Large intestine (tissue), 3 donors: Measurements from ENCODE around the gene PPP1R37. TPM values are rescaled to one million over a fixed set of nuclear protein-coding genes. Genes with fewer than 3 reads are reported as not detected.

Source experiments
- DNase-seq, 2 donors: peaks; one replicate each; pipeline versions ENCODE4 v3.0.0 to v3.0.0-alpha.2; 2013
- H3K27ac ChIP-seq: one replicate; pipeline ENCODE4 v1.5.1; 2013; ENCODE audit warnings: low read length
- H3K27me3 ChIP-seq: 2 replicates; pipeline ENCODE4 v1.6.1; 2013; ENCODE audit warnings: low read length; ENCODE audit not compliant: control insufficient read depth, insufficient read depth
- H3K36me3 ChIP-seq: 2 replicates; pipeline ENCODE4 v1.6.1; 2013; ENCODE audit warnings: low read length; ENCODE audit not compliant: control insufficient read depth, insufficient read depth
- H3K4me1 ChIP-seq: one replicate; pipeline ENCODE4 v1.6.1; 2013; ENCODE audit warnings: low read length; ENCODE audit not compliant: control insufficient read depth, insufficient read depth
- H3K4me3 ChIP-seq: one replicate; pipeline ENCODE4 v1.5.1; 2013; ENCODE audit warnings: low read length
- H3K9me3 ChIP-seq: one replicate; pipeline ENCODE4 v1.6.1; 2013; ENCODE audit warnings: mild to moderate bottlenecking, low read depth, low read length, moderate library complexity; ENCODE audit not compliant: control insufficient read depth
- WGBS: methylation state at CpG from one replicate; pipeline ENCODE4 v1.1.5; 2013; ENCODE audit warnings: low lambda C conversion rate; ENCODE audit not compliant: insufficient coverage; 5-methylcytosine and 5-hydroxymethylcytosine counted together
- polyA plus RNA-seq: library from polyadenylated mRNA; unstranded; fragments of 120-200 nt; gene quantifications from one replicate; pipeline ENCODE4 v1.2.1, GENCODE V29; 2013

Gene PPP1R37
- polyA plus RNA-seq, 1 donor = 40.3 TPM

- H3K27ac ChIP-seq = no peak overlapping the region
Observed at GRCh38 chr19:45070861-45071544, 22.0 kb upstream of the PPP1R37 start.

GRCh38 chr19:45071545-45071938, 21.4 kb upstream of the PPP1R37 start:
- no peak for DNase-seq
- Histone ChIP-seq H3K36me3 (peaks cover 53% of the 10 kb centered on the region), H3K9me3 (no peaks in the 10 kb centered on the region), H3K4me1 (peaks cover 12% of the 10 kb centered on the region), H3K27ac (no peak overlapping the region), H3K4me3 (no peak overlapping the region), H3K27me3 (no peaks in the 10 kb centered on the region)
- no CpG with 5 or more reads among the region's 25 CpGs for WGBS

More at GRCh38 chr19:45070861-45071544, 22.0 kb upstream of the PPP1R37 start:
- Histone ChIP-seq H3K4me1 (peaks cover 10% of the 10 kb centered on the region), H3K9me3 (no peaks in the 10 kb centered on the region), H3K4me3 (no peak overlapping the region), H3K36me3 (peaks cover 54% of the 10 kb centered on the region), H3K27me3 (no peaks in the 10 kb centered on the region)
- WGBS = no CpG with 5 or more reads among the region's 19 CpGs
- no peak for DNase-seq

- WGBS = no CpG with 5 or more reads among the region's 34 CpGs
Observed at GRCh38 chr19:45071969-45072790, 20.8 kb upstream of the PPP1R37 start.

GRCh38 chr19:45074744-45075300, 18.2 kb upstream of the PPP1R37 start:
- peaks cover 28% of the 10 kb centered on the region for H3K4me1 ChIP-seq
- peak overlapping the region; percentile 24 for H3K27ac ChIP-seq
- H3K27me3 ChIP-seq = no peaks in the 10 kb centered on the region
- peak overlapping the region; percentile 44 for H3K4me3 ChIP-seq
- H3K36me3 ChIP-seq = peaks cover 24% of the 10 kb centered on the region
- no CpG with 5 or more reads among the region's 11 CpGs for WGBS
- H3K9me3 ChIP-seq = no peaks in the 10 kb centered on the region
- DNase-seq = no peak

More at GRCh38 chr19:45071969-45072790, 20.8 kb upstream of the PPP1R37 start:
- Histone ChIP-seq H3K9me3 (no peaks in the 10 kb centered on the region), H3K4me1 (peaks cover 18% of the 10 kb centered on the region), H3K36me3 (peaks cover 46% of the 10 kb centered on the region), H3K27me3 (no peaks in the 10 kb centered on the region), H3K27ac (no peak overlapping the region), H3K4me3 (no peak overlapping the region)
- DNase-seq = no peak

GRCh38 chr19:45075301-45076028, 17.5 kb upstream of the PPP1R37 start:
- peaks cover 35% of the 10 kb centered on the region for H3K4me1 ChIP-seq
- H3K27me3 ChIP-seq = no peaks in the 10 kb centered on the region
- peaks cover 17% of the 10 kb centered on the region for H3K36me3 ChIP-seq
- H3K9me3 ChIP-seq = no peaks in the 10 kb centered on the region
- 0% methylated on average over 4 of the region's 26 CpGs for WGBS
- peak overlapping the region; percentile 50 for H3K27ac ChIP-seq
- DNase-seq = peak; percentile 82 to 89
- H3K4me3 ChIP-seq = peak overlapping the region; percentile 44

- no CpG with 5 or more reads among the region's 81 CpGs for WGBS
- H3K27ac ChIP-seq = peak within 1 kb of the TSS; percentile 50
- no peaks in the 10 kb centered on the region for H3K9me3 ChIP-seq
- no peaks in the 10 kb centered on the region for H3K27me3 ChIP-seq
- peaks cover 10% of the 10 kb centered on the region for H3K36me3 ChIP-seq
- H3K4me3 ChIP-seq = peak within 1 kb of the TSS; percentile 44
- peaks cover 35% of the 10 kb centered on the region for H3K4me1 ChIP-seq
- DNase-seq = peak; percentile 83 to 91
Observed at GRCh38 chr19:45076029-45076850, 16.7 kb upstream of the PPP1R37 start, which contains the start of gene ZNF296. ZNF296 (minus strand) TSS chr19:45076478; CDS start chr19:45076373, 105 bp downstream.

- WGBS = no CpG with 5 or more reads among the region's 15 CpGs
- Histone ChIP-seq H3K4me1 (peaks cover 35% of the 10 kb centered on the region), H3K4me3 (peak overlapping the region; percentile 6), H3K9me3 (no peaks in the 10 kb centered on the region), H3K36me3 (peaks cover 10% of the 10 kb centered on the region), H3K27ac (peak overlapping the region; percentile 23), H3K27me3 (no peaks in the 10 kb centered on the region)
- no peak for DNase-seq
Observed at GRCh38 chr19:45076851-45077730, 15.9 kb upstream of the PPP1R37 start.

GRCh38 chr19:45078390-45079062, 14.5 kb upstream of the PPP1R37 start:
- Histone ChIP-seq H3K4me1 (peaks cover 35% of the 10 kb centered on the region), H3K27me3 (no peaks in the 10 kb centered on the region), H3K27ac (no peak overlapping the region), H3K9me3 (no peaks in the 10 kb centered on the region), H3K4me3 (peak overlapping the region; percentile 97), H3K36me3 (peaks cover 13% of the 10 kb centered on the region)
- no peak for DNase-seq
- WGBS = 100% methylated on average over 1 of the region's 10 CpGs
